B cell (primary cell): ENCODE results near the gene ADCK2. TPM values are rescaled to one million over a fixed set of nuclear protein-coding genes. Genes with fewer than 3 reads are reported as not detected.

ENCODE experiments used
- ATAC-seq: fragments of 200-7000 bp; cut with Tn5 transposase; one replicate; pipeline ENCODE4 v1.10.0; 2021; ENCODE audit warnings: low read depth, mild to moderate bottlenecking, moderate number of reproducible peaks, moderate library complexity
- CTCF ChIA-PET: fragments of 350-600 bp; sonication (Branson Sonifier 250); formaldehyde crosslinking; loops from one replicate; lab custom pipeline; 2021; ENCODE audit warnings: antibody characterized with exemption, inconsistent platforms; lab: Charles Lee
- POLR2A ChIA-PET: fragments of 350-600 bp; sonication (Branson Sonifier 250); formaldehyde crosslinking; loops from one replicate; lab custom pipeline; 2021; ENCODE audit warnings: antibody characterized with exemption; lab: Charles Lee
- DNase-seq: peaks from one replicate; pipeline ENCODE4 v3.0.0; 2013
- H2AFZ ChIP-seq: 2 replicates; pipeline ENCODE4 v1.6.1; 2012; ENCODE audit warnings: mild to moderate bottlenecking, low read depth, low read length; ENCODE audit not compliant: insufficient read depth, poor library complexity, severe bottlenecking
- H3K27ac ChIP-seq, 2 donors: 1 replicate in 1 of 2; 2 replicates in 1 of 2; pipeline ENCODE4 v1.5.1; 2012 to 2013; ENCODE audit warnings: low read length in 2 of 2, mild to moderate bottlenecking in 2 of 2, moderate library complexity in 1 of 2
- H3K27me3 ChIP-seq, 4 experiments: fragments of 200-600 bp in 1 of 4; sonication (generic) in 1 of 4; replicated peaks in 1 of 4; 1 replicate in 2 of 4; 2 replicates in 2 of 4; pipeline versions ENCODE4 v1.6.1 to v1.7.0; 2013 to 2016; ENCODE audit warnings: low read length in 3 of 4, mild to moderate bottlenecking in 2 of 4, mixed read lengths in 1 of 4, moderate library complexity in 1 of 4; ENCODE audit not compliant: insufficient read depth in 4 of 4, control insufficient read depth in 3 of 4; ENCODE audit errors: control extremely low read depth in 1 of 4
- H3K36me3 ChIP-seq, 2 experiments: replicated peaks in 1 of 2; 1 replicate in 1 of 2; 2 replicates in 1 of 2; pipeline versions ENCODE4 v1.6.1 to v1.7.1; 2013; ENCODE audit warnings: low read length in 1 of 2; ENCODE audit not compliant: insufficient read depth in 2 of 2, control insufficient read depth in 1 of 2; ENCODE audit errors: control extremely low read depth in 1 of 2, extremely low read depth in 1 of 2
- H3K4me1 ChIP-seq, 2 donors: fragments of 200-600 bp in 1 of 2; sonication (generic) in 1 of 2; 1 replicate in 1 of 2; 2 replicates in 1 of 2; pipeline versions ENCODE4 v1.5.1 to v1.6.1; 2013 to 2017; ENCODE audit warnings: low read length in 2 of 2; ENCODE audit not compliant: control insufficient read depth in 2 of 2, insufficient read depth in 2 of 2
- H3K4me2 ChIP-seq: replicated peaks from 2 replicates; pipeline ENCODE3; 2012; ENCODE audit warnings: mild to moderate bottlenecking, low read depth, low read length; ENCODE audit not compliant: poor library complexity, severe bottlenecking
- H3K4me3 ChIP-seq, 5 experiments: fragments of 200-600 bp in 1 of 5; sonication (generic) in 1 of 5; 1 replicate in 3 of 5; 2 replicates in 2 of 5; pipeline versions ENCODE4 v1.5.1 to v1.7.0; 2011 to 2016; ENCODE audit warnings: low read length in 4 of 5, mild to moderate bottlenecking in 4 of 5, low read depth in 2 of 5, control low read depth in 1 of 5, moderate library complexity in 1 of 5; ENCODE audit not compliant: insufficient read depth in 1 of 5; ENCODE audit errors: control extremely low read depth in 1 of 5, extremely low read depth in 1 of 5
- H3K79me2 ChIP-seq: fragments of 200-600 bp; sonication (generic); one replicate; pipeline ENCODE4 v1.6.0; 2016; ENCODE audit warnings: low read length; ENCODE audit not compliant: control insufficient read depth, insufficient read depth
- H3K9ac ChIP-seq: fragments of 200-600 bp; sonication (generic); 2 replicates; pipeline ENCODE4 v1.6.1; 2017; ENCODE audit warnings: mild to moderate bottlenecking, low read length, moderate library complexity
- H3K9me3 ChIP-seq, 3 donors: one replicate each; pipeline versions ENCODE4 v1.6.1 to v1.7.1; 2013; ENCODE audit warnings: low read length in 2 of 3; ENCODE audit not compliant: control insufficient read depth in 2 of 3, insufficient read depth in 1 of 3; ENCODE audit errors: control extremely low read depth in 1 of 3
- H4K20me1 ChIP-seq: 2 replicates; pipeline ENCODE4 v1.6.0; 2012; ENCODE audit warnings: mild to moderate bottlenecking, low read length; ENCODE audit not compliant: insufficient read depth, control insufficient read depth, poor library complexity, severe bottlenecking
- H3K27ac Mint-ChIP-seq: one replicate; pipeline ENCODE4 v1.8.0; 2021; ENCODE audit warnings: mixed read lengths
- H3K27me3 Mint-ChIP-seq: one replicate; pipeline ENCODE4 v1.8.0; 2021; ENCODE audit warnings: mixed read lengths
- H3K4me1 Mint-ChIP-seq: one replicate; pipeline ENCODE4 v1.8.0; 2021; ENCODE audit warnings: mixed read lengths
- H3K4me3 Mint-ChIP-seq: one replicate; pipeline ENCODE4 v1.8.0; 2021; ENCODE audit warnings: mixed read lengths
- H3K9me3 Mint-ChIP-seq: one replicate; pipeline ENCODE4 v1.8.0; 2022; ENCODE audit warnings: mixed read lengths; ENCODE audit not compliant: insufficient read depth
- EZH2 ChIP-seq: IDR thresholded peaks from 2 replicates; pipeline ENCODE4 v1.6.1; 2012; ENCODE audit warnings: borderline replicate concordance, low read depth, mild to moderate bottlenecking, moderate library complexity, low read length; ENCODE audit not compliant: insufficient read depth, poor library complexity, severe bottlenecking
- WGBS: methylation state at CpG from one replicate; pipeline ENCODE4 v1.1.5; 2013; ENCODE audit warnings: missing lambda C conversion rate; ENCODE audit not compliant: insufficient coverage; 5-methylcytosine and 5-hydroxymethylcytosine counted together
- intact Hi-C: fragments of 100-400 bp; cut with micrococcal nuclease; formaldehyde crosslinking; loops from one replicate; pipeline ENCODE4 v1.10.0; 2022
- polyA plus RNA-seq: library from polyadenylated mRNA; depleted of rRNA; stranded (reverse); fragments of >200 nt; gene quantifications from 2 replicates; pipeline ENCODE4 v1.2.3, GENCODE V29; 2012
- total RNA-seq, 2 donors: library from RNA; stranded (reverse); fragments of 120-200 nt in 1 of 2; gene quantifications; 1 replicate in 1 of 2; 2 replicates in 1 of 2; pipeline versions ENCODE4 v1.2.3 to v1.2.4, GENCODE V29; 2013 to 2022
- TF ChIP-seq, protein P1 (sequence below): fragments of 200-600 bp; IDR thresholded peaks from one replicate; pipeline ENCODE4 v1.8.0; 2022; ENCODE audit warnings: antibody characterized with exemption, mild to moderate bottlenecking

ADCK2 gene
- total and polyA plus RNA-seq, 2 donors (not counting 1 experiment from before 2014, with no cell fraction given), result 13.3 to 32.6 TPM

DNA sequence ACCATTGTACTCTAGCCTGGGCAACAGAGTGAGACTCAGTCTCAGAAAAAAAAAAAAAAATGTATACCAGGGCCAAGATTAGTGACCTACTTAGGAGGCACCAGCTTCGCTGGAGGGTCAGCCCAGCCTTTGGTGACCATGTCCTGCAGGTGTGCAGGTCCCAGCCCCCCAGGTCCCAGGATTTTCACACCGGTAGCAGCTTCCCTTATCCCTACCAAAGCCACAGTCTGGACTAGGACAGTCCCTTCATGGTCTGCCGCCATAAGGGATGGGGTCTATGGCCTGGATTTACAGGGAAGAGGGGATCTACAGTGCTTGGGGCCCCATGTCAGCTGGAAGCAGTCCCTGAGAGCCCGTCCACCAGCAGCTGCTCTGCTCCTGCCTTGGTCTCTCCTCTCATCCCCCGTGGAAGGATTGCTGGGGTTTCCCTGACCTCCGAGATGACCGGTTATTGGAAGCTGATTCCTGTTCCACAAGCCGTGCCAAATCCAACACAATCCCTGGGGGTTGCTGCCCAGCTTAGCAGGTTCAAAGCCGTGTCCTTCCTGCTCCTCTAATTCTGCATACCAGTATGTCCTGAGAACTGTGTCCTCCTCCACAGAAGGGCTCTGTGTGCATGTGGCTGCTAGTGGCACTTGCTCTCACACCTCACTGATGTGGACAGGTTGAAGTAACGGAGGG lies 12.8 kb downstream of the ADCK2 start:
- POLR2A ChIA-PET, result interaction anchor here (1.1 kb wide), 1 partner anchor 57 kb away, joined by 5 read pairs; no protein-coding TSS in a partner anchor

DNA sequence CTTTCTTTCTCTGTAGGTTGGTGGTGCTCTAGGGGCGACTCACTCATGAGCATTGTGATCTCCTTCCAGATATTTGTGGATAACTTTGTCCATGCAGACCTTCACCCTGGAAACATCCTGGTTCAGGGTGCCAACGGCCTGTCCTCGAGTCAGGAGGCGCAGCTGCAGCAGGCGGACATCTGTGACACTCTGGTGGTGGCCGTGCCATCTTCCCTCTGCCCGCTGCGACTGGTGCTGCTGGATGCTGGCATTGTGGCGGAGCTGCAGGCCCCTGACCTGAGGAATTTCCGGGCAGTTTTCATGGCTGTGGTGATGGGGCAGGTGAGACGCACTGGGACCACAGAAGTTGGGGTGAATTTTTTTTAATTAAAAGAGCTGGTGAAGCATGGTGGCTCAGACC lies 14.2 kb downstream of the ADCK2 start:
- Histone ChIP-seq H3K79me2 (no peaks in the 10 kb centered on the region), H3K9me3 (peaks cover 0 to 3% (median 0%) of the 10 kb centered on the region in 3 donors), H3K27ac (no peak overlapping the region), H3K4me2 (no peak overlapping the region), H4K20me1 (no peaks in the 10 kb centered on the region), H3K36me3 (peaks cover 3 to 44% of the 10 kb centered on the region in 2 experiments), H3K4me1 (no peaks in the 10 kb centered on the region), H3K9ac (no peak overlapping the region), H3K4me3 (no peak overlapping the region), H3K27me3 (no peaks in the 10 kb centered on the region), H2AFZ (no peak overlapping the region)
- Mint-ChIP-seq H3K9me3 (no peaks in the 10 kb centered on the region), H3K27ac (no peak overlapping the region), H3K27me3 (no peaks in the 10 kb centered on the region), H3K4me3 (no peak overlapping the region), H3K4me1 (no peaks in the 10 kb centered on the region)
- WGBS, result 97% methylated on average over 11 of the region's 11 CpGs
- CTCF ChIA-PET, result no interaction called here
- intact Hi-C loops, result no loop called here
- no peak for DNase-seq
- ATAC-seq, result no peak
- POLR2A ChIA-PET, result interaction anchor here (1.1 kb wide), 1 partner anchor 59 kb away, joined by 5 read pairs; no protein-coding TSS in a partner anchor
- TF ChIP-seq, protein P1, sequence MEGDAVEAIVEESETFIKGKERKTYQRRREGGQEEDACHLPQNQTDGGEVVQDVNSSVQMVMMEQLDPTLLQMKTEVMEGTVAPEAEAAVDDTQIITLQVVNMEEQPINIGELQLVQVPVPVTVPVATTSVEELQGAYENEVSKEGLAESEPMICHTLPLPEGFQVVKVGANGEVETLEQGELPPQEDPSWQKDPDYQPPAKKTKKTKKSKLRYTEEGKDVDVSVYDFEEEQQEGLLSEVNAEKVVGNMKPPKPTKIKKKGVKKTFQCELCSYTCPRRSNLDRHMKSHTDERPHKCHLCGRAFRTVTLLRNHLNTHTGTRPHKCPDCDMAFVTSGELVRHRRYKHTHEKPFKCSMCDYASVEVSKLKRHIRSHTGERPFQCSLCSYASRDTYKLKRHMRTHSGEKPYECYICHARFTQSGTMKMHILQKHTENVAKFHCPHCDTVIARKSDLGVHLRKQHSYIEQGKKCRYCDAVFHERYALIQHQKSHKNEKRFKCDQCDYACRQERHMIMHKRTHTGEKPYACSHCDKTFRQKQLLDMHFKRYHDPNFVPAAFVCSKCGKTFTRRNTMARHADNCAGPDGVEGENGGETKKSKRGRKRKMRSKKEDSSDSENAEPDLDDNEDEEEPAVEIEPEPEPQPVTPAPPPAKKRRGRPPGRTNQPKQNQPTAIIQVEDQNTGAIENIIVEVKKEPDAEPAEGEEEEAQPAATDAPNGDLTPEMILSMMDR, result no peak
- no peak for TF ChIP-seq EZH2

More for the DNA sequence above, 12.8 kb downstream of the ADCK2 start:
- H4K20me1 ChIP-seq, result no peaks in the 10 kb centered on the region
- WGBS, result 98% methylated on average over 7 of the region's 10 CpGs
- H3K79me2 ChIP-seq, result peaks cover 3% of the 10 kb centered on the region
- no peaks in the 10 kb centered on the region for H3K27me3 ChIP-seq
- DNase-seq, result no peak
- Mint-ChIP-seq H3K27me3 (no peaks in the 10 kb centered on the region), H3K9me3 (no peaks in the 10 kb centered on the region), H3K4me1 (no peaks in the 10 kb centered on the region), H3K4me3 (no peak overlapping the region), H3K27ac (no peak overlapping the region)
- H3K4me1 ChIP-seq, result no peaks in the 10 kb centered on the region
- H3K36me3 ChIP-seq, result peaks cover 3 to 51% of the 10 kb centered on the region in 2 experiments
- TF ChIP-seq, protein P1, result no peak
- no peak for TF ChIP-seq EZH2
- intact Hi-C loops, result no loop called here
- H3K4me2 ChIP-seq, result no peak overlapping the region
- no peak for ATAC-seq
- no peak overlapping the region for H3K4me3 ChIP-seq
- no peak overlapping the region for H3K27ac ChIP-seq
- H3K9me3 ChIP-seq, result peaks cover 0 to 3% (median 0%) of the 10 kb centered on the region in 3 donors
- no peak overlapping the region for H3K9ac ChIP-seq
- no peak overlapping the region for H2AFZ ChIP-seq
- CTCF ChIA-PET, result interaction anchor here (0.9 kb wide), 1 partner anchor 39 kb away, joined by 3 read pairs; no protein-coding TSS in a partner anchor
